Vagina (tissue), 2 donors: Measurements from ENCODE around the gene DPM1.

Experiments used
- POLR2A ChIP-seq, 2 donors: fragments of 450-650 bp; IDR thresholded peaks; one replicate each; pipeline ENCODE4 v1.6.1; 2017; ENCODE audit warnings: antibody characterized with exemption in 2 of 2, mild to moderate bottlenecking in 2 of 2, moderate library complexity in 2 of 2
- POLR2AphosphoS5 ChIP-seq, 2 donors: sonication (generic); formaldehyde crosslinking; IDR thresholded peaks; one replicate each; pipeline ENCODE4 v1.9.0; 2017; ENCODE audit warnings: antibody characterized with exemption in 2 of 2, mild to moderate bottlenecking in 2 of 2, low read depth in 1 of 2; ENCODE audit not compliant: insufficient read depth in 1 of 2
- TF ChIP-seq, protein P1 (sequence below), 3 experiments: fragments of 450-650 bp in 2 of 3; fragments of 200-600 bp in 1 of 3; sonication (generic) in 1 of 3; IDR thresholded peaks; one replicate each; pipeline ENCODE4 v1.5.1; 2017 to 2019; ENCODE audit warnings: antibody characterized with exemption in 3 of 3, mild to moderate bottlenecking in 2 of 3, moderate library complexity in 2 of 3

DNA sequence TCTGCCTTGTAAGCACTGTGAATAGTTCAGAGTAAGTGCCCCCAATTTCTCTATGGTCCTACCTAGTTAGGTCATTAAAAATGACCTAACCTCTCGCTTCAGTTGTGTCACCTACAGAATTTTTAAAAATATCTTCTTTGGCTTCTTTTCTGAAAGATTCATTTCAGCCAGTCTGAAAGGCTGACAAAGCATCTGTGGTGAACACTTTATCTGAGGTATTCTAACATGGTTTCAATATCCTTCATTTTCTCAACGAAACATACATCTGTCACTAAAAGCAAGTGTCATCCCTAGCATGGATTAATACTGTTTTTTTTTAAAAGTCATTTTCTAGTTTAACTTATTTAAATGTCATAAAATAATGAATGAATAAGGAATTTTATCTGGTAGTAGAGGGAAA, 5.1 kb downstream of the DPM1 start:
- TF ChIP-seq POLR2A (IDR thresholded peaks at IDR 0.05): no peak
- TF ChIP-seq, protein P1, sequence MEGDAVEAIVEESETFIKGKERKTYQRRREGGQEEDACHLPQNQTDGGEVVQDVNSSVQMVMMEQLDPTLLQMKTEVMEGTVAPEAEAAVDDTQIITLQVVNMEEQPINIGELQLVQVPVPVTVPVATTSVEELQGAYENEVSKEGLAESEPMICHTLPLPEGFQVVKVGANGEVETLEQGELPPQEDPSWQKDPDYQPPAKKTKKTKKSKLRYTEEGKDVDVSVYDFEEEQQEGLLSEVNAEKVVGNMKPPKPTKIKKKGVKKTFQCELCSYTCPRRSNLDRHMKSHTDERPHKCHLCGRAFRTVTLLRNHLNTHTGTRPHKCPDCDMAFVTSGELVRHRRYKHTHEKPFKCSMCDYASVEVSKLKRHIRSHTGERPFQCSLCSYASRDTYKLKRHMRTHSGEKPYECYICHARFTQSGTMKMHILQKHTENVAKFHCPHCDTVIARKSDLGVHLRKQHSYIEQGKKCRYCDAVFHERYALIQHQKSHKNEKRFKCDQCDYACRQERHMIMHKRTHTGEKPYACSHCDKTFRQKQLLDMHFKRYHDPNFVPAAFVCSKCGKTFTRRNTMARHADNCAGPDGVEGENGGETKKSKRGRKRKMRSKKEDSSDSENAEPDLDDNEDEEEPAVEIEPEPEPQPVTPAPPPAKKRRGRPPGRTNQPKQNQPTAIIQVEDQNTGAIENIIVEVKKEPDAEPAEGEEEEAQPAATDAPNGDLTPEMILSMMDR (IDR thresholded peaks at IDR 0.05): no peak
- no peak for TF ChIP-seq POLR2AphosphoS5 (IDR thresholded peaks at IDR 0.05; ENCODE audit: insufficient read depth in 1 of 2, low read depth in 1 of 2)
